ENCODE results near the gene C12orf76. TPM values are rescaled to one million over a fixed set of nuclear protein-coding genes. Genes with fewer than 3 reads are reported as not detected.

Gene C12orf76
- polyA plus RNA-seq, 1 donor from 2014 or later = 227 TPM

DNA sequence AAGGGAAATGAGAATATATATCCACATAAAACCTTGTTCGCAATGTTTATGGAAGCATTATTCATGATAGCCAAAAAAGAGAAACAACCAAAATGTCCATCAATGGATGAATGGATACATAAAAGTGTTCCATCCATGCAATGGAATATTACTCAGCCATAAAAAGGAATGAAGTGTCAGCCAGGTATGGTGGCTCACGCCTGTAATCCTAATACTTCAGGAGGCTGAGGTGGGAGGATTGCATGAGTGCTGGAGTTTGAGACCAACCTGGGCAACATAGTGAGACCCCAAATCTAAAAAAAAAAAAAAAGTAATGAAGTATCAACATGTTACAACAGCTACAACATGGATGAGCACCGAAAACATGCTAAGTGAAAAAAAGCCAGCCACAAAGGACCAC lies 23.6 kb upstream of the C12orf76 start:
- Histone ChIP-seq H3K4me3 (ENCODE audit: low read length) (no peak overlapping the region), H3K36me3 (ENCODE audit: insufficient read depth, low read length) (no peaks in the 10 kb centered on the region), H3K79me2 (replicated peaks; ENCODE audit: insufficient read depth, low read length) (no peaks in the 10 kb centered on the region), H3K27me3 (ENCODE audit: insufficient read depth, low read depth, low read length) (no peaks in the 10 kb centered on the region), H3K9me3 (ENCODE audit: low read length) (no peaks in the 10 kb centered on the region), H3K27ac (ENCODE audit: low read length) (no peak overlapping the region), H3F3A (ENCODE audit: insufficient read depth, low read length, poor library complexity, severe bottlenecking) (no peaks in the 10 kb centered on the region), H2AFZ (ENCODE audit: low read depth, low read length) (no peak overlapping the region), H3K9me2 (ENCODE audit: insufficient read depth, low read length) (no peaks in the 10 kb centered on the region), H3K9ac (ENCODE audit: low read length) (no peak overlapping the region), H4K20me1 (ENCODE audit: insufficient read depth) (no peaks in the 10 kb centered on the region), H3K4me2 (ENCODE audit: low read length) (no peak overlapping the region)
- no peak for TF ChIP-seq MXI1 (conservative IDR thresholded peaks at IDR 0.05; ENCODE audit: poor library complexity, severe bottlenecking)
- TF ChIP-seq RAD21 (conservative IDR thresholded peaks at IDR 0.05) = no peak
- no peak for TF ChIP-seq REST (IDR thresholded peaks at IDR 0.05; ENCODE audit: borderline replicate concordance)
- no peak for TF ChIP-seq EP300 (conservative IDR thresholded peaks at IDR 0.05; ENCODE audit: poor library complexity, severe bottlenecking)
- no peak for TF ChIP-seq CTCF (IDR thresholded peaks at IDR 0.05; ENCODE audit: poor library complexity, severe bottlenecking)
- TF ChIP-seq SMC3 (conservative IDR thresholded peaks at IDR 0.05; ENCODE audit: poor library complexity) = no peak
- no peak for TF ChIP-seq TAF1 (IDR thresholded peaks at IDR 0.05; ENCODE audit: low read depth)
- no peak for TF ChIP-seq EZH2 (IDR thresholded peaks at IDR 0.05; ENCODE audit: borderline replicate concordance, insufficient read depth, low read length, poor library complexity, severe bottlenecking)

DNA sequence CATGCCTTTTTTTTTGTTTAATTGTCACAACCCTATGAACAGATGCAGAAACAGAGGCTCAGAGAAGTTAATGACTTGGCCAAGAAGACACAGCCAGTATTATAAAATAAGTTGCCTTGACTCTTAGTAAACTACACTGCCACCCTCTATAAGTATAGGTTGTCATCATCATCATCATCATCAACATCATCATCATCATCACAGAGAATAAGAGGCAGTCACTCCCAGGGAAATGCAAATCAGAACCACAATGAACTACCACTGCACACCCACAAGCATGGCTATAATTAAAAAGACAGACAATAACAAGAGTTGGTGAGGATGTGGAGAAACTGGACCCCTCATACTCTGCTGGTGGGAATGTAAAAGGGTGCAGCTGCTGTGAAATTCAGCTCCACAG lies 23.2 kb upstream of the C12orf76 start:
- Histone ChIP-seq H3K9me3 (ENCODE audit: low read length) (no peaks in the 10 kb centered on the region), H3K4me2 (ENCODE audit: low read length) (no peak overlapping the region), H3K9ac (ENCODE audit: low read length) (no peak overlapping the region), H3K36me3 (ENCODE audit: insufficient read depth, low read length) (no peaks in the 10 kb centered on the region), H3K79me2 (replicated peaks; ENCODE audit: insufficient read depth, low read length) (no peaks in the 10 kb centered on the region), H3K27me3 (ENCODE audit: insufficient read depth, low read depth, low read length) (no peaks in the 10 kb centered on the region), H3K27ac (ENCODE audit: low read length) (no peak overlapping the region), H3K4me3 (ENCODE audit: low read length) (no peak overlapping the region), H3F3A (ENCODE audit: insufficient read depth, low read length, poor library complexity, severe bottlenecking) (no peaks in the 10 kb centered on the region), H3K9me2 (ENCODE audit: insufficient read depth, low read length) (no peaks in the 10 kb centered on the region), H2AFZ (ENCODE audit: low read depth, low read length) (no peak overlapping the region), H4K20me1 (ENCODE audit: insufficient read depth) (no peaks in the 10 kb centered on the region)
- TF ChIP-seq EP300 (conservative IDR thresholded peaks at IDR 0.05; ENCODE audit: poor library complexity, severe bottlenecking) (no peak), POLR2AphosphoS5 (IDR thresholded peaks at IDR 0.05) (no peak), SMC3 (conservative IDR thresholded peaks at IDR 0.05; ENCODE audit: poor library complexity) (no peak), MXI1 (conservative IDR thresholded peaks at IDR 0.05; ENCODE audit: poor library complexity, severe bottlenecking) (no peak), CTCF (IDR thresholded peaks at IDR 0.05; ENCODE audit: poor library complexity, severe bottlenecking) (no peak), RAD21 (conservative IDR thresholded peaks at IDR 0.05) (no peak), TAF1 (IDR thresholded peaks at IDR 0.05; ENCODE audit: low read depth) (no peak), EZH2 (IDR thresholded peaks at IDR 0.05; ENCODE audit: borderline replicate concordance, insufficient read depth, low read length, poor library complexity, severe bottlenecking) (no peak), REST (IDR thresholded peaks at IDR 0.05; ENCODE audit: borderline replicate concordance) (no peak)

Measured in neural cell (in vitro differentiated cells).